HEK293T (cell line): ENCODE data around the gene TMEM178B.

Experiments
- CTCF ChIA-PET: fragments of 350-600 bp; formaldehyde crosslinking; extraction: SDS; loops from one replicate; lab custom pipeline; 2021; ENCODE audit warnings: antibody characterized with exemption, inconsistent platforms; lab: Yijun Ruan, JAX
- POLR2A ChIA-PET: fragments of 350-600 bp; formaldehyde crosslinking; extraction: SDS; loops from one replicate; lab custom pipeline; 2020; ENCODE audit warnings: antibody characterized with exemption, inconsistent platforms; lab: Yijun Ruan, JAX
- DNase-seq: peaks from one replicate; pipeline ENCODE4 v3.0.0; 2012; ENCODE audit warnings: mixed read lengths; ENCODE audit errors: extremely low spot score
- ARNT ChIP-seq: fragments of 450-650 bp; IDR thresholded peaks from 2 replicates; pipeline ENCODE4 v1.6.1; 2017; ENCODE audit warnings: mild to moderate bottlenecking
- BHLHE40 ChIP-seq: fragments of 450-650 bp; IDR thresholded peaks from 2 replicates; pipeline ENCODE4 v1.6.1; 2016; ENCODE audit warnings: mild to moderate bottlenecking, moderate library complexity, borderline replicate concordance
- CTBP1 ChIP-seq: fragments of 450-650 bp; IDR thresholded peaks from 2 replicates; pipeline ENCODE4 v1.6.1; 2016; ENCODE audit warnings: borderline replicate concordance
- ELF4 ChIP-seq: fragments of 450-650 bp; IDR thresholded peaks from 2 replicates; pipeline ENCODE4 v1.6.1; 2017; ENCODE audit warnings: antibody characterized with exemption
- FOXA1 ChIP-seq: fragments of 450-650 bp; IDR thresholded peaks from 2 replicates; pipeline ENCODE4 v1.6.1; 2016; ENCODE audit warnings: mild to moderate bottlenecking
- FOXK2 ChIP-seq: fragments of 450-650 bp; IDR thresholded peaks from 2 replicates; pipeline ENCODE4 v1.6.1; 2016; ENCODE audit warnings: mild to moderate bottlenecking
- FOXM1 ChIP-seq: fragments of 450-650 bp; IDR thresholded peaks from 2 replicates; pipeline ENCODE4 v1.6.1; 2017; ENCODE audit warnings: mild to moderate bottlenecking, borderline replicate concordance
- HDGF ChIP-seq: fragments of 450-650 bp; IDR thresholded peaks from 2 replicates; pipeline ENCODE4 v1.6.1; 2017; ENCODE audit warnings: antibody characterized with exemption, borderline replicate concordance
- L3MBTL2 ChIP-seq: fragments of 450-650 bp; conservative IDR thresholded peaks from 2 replicates; pipeline ENCODE4 v1.6.1; 2016; ENCODE audit warnings: mild to moderate bottlenecking
- LEF1 ChIP-seq: fragments of 450-650 bp; IDR thresholded peaks from 2 replicates; pipeline ENCODE4 v1.6.1; 2017; ENCODE audit warnings: mild to moderate bottlenecking, borderline replicate concordance
- NFRKB ChIP-seq: fragments of 450-650 bp; IDR thresholded peaks from 2 replicates; pipeline ENCODE4 v1.6.1; 2016; ENCODE audit warnings: mild to moderate bottlenecking, moderate library complexity
- PKNOX1 ChIP-seq: fragments of 450-650 bp; IDR thresholded peaks from 2 replicates; pipeline ENCODE4 v1.6.1; 2016
- SP1 ChIP-seq: fragments of 450-650 bp; IDR thresholded peaks from 2 replicates; pipeline ENCODE4 v1.6.1; 2017
- SUZ12 ChIP-seq: fragments of 450-650 bp; IDR thresholded peaks from 2 replicates; pipeline ENCODE4 v1.6.1; 2016; ENCODE audit warnings: mild to moderate bottlenecking
- TARDBP ChIP-seq: fragments of 450-650 bp; IDR thresholded peaks from 2 replicates; pipeline ENCODE4 v1.6.1; 2016
- ZNF384 ChIP-seq: fragments of 450-650 bp; IDR thresholded peaks from 2 replicates; pipeline ENCODE4 v1.6.1; 2016

TMEM178B gene

GRCh38 chr7:141268614-141269013 lies 194.8 kb downstream of the TMEM178B start:
- CTCF ChIA-PET = no interaction called here
- TF ChIP-seq CTBP1 (no peak), BHLHE40 (no peak)
- DNase-seq = no peak
- POLR2A ChIA-PET = no interaction called here

- no peak for DNase-seq
- TF ChIP-seq SP1 (no peak), ZNF384 (no peak), FOXK2 (no peak), PKNOX1 (no peak), HDGF (no peak), CTBP1 (no peak), LEF1 (no peak), FOXA1 (no peak), SUZ12 (no peak), ELF4 (no peak), L3MBTL2 (no peak), TARDBP (no peak), BHLHE40 (no peak), NFRKB (no peak), ARNT (no peak), FOXM1 (no peak)
- ChIA-PET CTCF (no interaction called here), POLR2A (no interaction called here)
These were observed 197.6 kb downstream of the TMEM178B start for GRCh38 chr7:141271451-141271850.

GRCh38 chr7:141272417-141272816 lies 198.6 kb downstream of the TMEM178B start:
- DNase-seq = no peak
- ChIA-PET POLR2A (no interaction called here), CTCF (no interaction called here)
- TF ChIP-seq TARDBP = no peak
- no peak for TF ChIP-seq PKNOX1

- CTCF ChIA-PET = interaction anchor here (0.6 to 0.9 kb wide), 2 partner anchors 23 to 31 kb away, joined by 3 read pairs; no protein-coding TSS in a partner anchor
- no peak for DNase-seq
- TF ChIP-seq L3MBTL2 = no peak
- no peak for TF ChIP-seq ARNT
- TF ChIP-seq FOXA1 = no peak
- no peak for TF ChIP-seq SP1
- TF ChIP-seq HDGF = no peak
- no peak for TF ChIP-seq FOXM1
- no peak for TF ChIP-seq SUZ12
- no peak for TF ChIP-seq ELF4
- no peak for TF ChIP-seq LEF1
- TF ChIP-seq TARDBP = no peak
- no peak for TF ChIP-seq FOXK2
- no peak for TF ChIP-seq NFRKB
- no peak for TF ChIP-seq ZNF384
- no peak for TF ChIP-seq PKNOX1
- POLR2A ChIA-PET = no interaction called here
These were observed 201.5 kb downstream of the TMEM178B start for GRCh38 chr7:141275350-141275749.

GRCh38 chr7:141276031-141276430 lies 202.2 kb downstream of the TMEM178B start:
- DNase-seq = no peak
- CTCF ChIA-PET = interaction anchor here (0.9 kb wide), 1 partner anchor 24 kb away, joined by 3 read pairs; no protein-coding TSS in a partner anchor
- TF ChIP-seq LEF1 = no peak
- no peak for TF ChIP-seq FOXA1
- TF ChIP-seq L3MBTL2 = no peak
- no peak for TF ChIP-seq FOXK2
- TF ChIP-seq CTBP1 = no peak
- TF ChIP-seq HDGF = no peak
- TF ChIP-seq ZNF384 = no peak
- no peak for TF ChIP-seq BHLHE40
- TF ChIP-seq ARNT = no peak
- no peak for TF ChIP-seq TARDBP
- TF ChIP-seq SUZ12 = no peak
- TF ChIP-seq NFRKB = no peak
- TF ChIP-seq SP1 = no peak
- TF ChIP-seq FOXM1 = no peak
- no peak for TF ChIP-seq ELF4
- TF ChIP-seq PKNOX1 = no peak
- POLR2A ChIA-PET = no interaction called here

GRCh38 chr7:141280100-141280499 lies 206.2 kb downstream of the TMEM178B start:
- no peak for DNase-seq
- TF ChIP-seq NFRKB (no peak), ELF4 (no peak), FOXM1 (no peak), CTBP1 (no peak), LEF1 (no peak), HDGF (no peak), BHLHE40 (no peak), ARNT (no peak), TARDBP (no peak), ZNF384 (no peak), PKNOX1 (no peak)
- ChIA-PET POLR2A (no interaction called here), CTCF (interaction anchor here (0.7 kb wide), 1 partner anchor 243 kb away, joined by 10 read pairs; no protein-coding TSS in a partner anchor)
